NCI-H2196 (cell line): ENCODE measurements around the gene DLGAP1.

Experiments used
- DNase-seq: peaks from one replicate; lab custom pipeline; 2025; ENCODE audit not compliant: unreplicated experiment; lab: John Stamatoyannopoulos, UW

DLGAP1 gene

DNA sequence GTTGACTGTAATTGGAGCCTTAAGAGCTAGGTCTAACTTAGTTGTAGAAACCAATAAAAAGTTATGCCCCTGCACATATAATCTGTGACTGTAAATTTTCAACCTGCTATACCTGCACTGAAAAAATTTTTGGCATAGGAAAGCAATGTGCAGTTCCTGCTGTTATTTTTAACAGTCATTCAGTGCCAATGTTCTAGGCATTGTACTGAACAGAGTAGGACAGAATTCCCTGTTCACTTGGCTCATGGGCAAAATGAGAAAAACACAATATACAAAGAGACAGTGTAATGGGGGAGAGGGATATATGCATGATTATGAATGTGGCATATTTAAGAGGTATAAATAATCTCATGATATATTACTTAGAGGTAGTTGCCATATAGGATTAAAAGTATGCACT is 547.2 kb downstream of the DLGAP1 start:
- no peak for DNase-seq

DNA sequence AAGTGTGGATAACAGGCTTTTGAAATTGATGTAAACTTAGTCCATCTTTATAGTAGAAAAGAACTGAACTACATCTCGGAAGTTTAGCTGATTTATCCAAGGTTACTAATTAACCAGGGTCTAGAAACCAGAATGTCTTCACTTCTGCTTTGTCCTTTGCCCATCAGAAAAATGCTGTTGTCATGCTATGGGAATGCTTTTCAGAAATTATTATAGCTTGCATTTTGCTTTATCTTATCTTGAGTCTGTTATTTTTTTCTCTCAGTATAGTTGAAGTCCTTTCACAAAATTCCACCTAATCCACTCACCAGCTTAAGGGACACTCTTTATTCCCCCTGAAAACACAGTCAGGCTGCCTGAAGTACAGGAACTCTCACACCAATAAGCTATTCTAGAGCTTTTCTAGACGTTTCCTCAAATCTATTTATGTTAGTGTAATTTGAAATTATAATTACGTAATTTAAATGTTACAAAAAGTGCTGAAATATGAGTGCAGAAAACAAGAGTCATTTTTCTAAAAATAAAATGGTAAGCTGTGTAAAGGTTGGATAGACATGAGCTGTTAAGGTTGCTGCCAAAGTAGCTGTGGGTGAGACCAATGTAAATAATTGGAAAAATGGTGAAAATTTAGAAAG is 548.9 kb downstream of the DLGAP1 start:
- DNase-seq, result no peak

DNA sequence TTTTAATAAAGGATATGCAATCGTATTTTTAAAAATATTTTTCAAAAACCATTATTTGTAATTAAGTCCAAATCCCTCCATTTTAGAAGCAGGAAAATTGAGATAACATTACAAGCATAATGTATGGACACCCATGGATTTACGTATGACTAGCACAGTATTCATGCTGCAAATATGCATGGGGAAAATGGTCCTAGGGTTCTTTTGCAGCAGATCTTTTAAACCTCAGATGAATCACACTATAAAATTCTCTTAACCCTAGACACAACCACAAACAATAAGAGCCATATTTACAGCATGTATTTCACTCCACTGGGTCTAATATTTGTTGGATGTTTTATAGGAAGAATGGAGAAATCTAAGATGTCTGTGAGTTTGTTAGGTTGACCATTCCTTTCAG is 551.8 kb downstream of the DLGAP1 start:
- no peak for DNase-seq

DNA sequence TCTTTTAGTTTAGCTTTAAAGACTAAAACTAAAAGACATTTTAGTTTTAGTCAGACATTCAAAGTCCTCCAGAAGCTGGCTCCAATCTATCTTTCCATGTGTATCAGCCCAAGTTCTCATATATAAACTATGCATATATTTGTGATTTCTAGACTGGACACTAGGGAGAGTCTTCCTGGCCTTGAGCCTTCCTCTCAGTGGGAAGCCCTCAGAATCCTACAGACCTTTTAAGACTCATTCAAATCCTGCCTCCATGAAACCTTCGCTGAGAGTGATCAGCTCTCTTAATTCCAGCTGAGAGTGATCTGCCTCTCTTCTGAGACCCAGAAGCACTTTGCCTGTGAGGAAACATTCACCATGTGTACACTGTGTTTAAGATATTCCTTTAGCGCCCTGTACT is 552.4 kb downstream of the DLGAP1 start:
- DNase-seq, result no peak

DNA sequence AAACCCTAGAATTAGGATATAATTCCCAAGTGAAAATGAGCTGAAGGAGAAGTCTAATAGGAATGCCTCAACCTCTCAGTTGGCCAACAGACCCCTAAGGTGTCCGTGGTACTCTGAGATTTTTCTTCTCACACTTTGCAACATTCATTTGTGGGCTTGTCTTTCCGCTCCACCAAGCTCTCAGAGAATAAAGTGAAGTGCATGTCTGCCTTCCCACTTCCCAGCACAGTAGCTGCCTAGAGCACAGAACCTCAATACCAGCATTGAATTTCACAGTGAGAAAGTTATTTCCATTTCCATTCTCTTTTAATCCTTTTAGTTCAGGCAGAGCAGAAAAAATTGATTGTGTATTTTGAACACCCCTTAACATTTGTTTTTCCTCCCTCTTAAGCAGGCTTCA is 553.3 kb downstream of the DLGAP1 start:
- no peak for DNase-seq

DNA sequence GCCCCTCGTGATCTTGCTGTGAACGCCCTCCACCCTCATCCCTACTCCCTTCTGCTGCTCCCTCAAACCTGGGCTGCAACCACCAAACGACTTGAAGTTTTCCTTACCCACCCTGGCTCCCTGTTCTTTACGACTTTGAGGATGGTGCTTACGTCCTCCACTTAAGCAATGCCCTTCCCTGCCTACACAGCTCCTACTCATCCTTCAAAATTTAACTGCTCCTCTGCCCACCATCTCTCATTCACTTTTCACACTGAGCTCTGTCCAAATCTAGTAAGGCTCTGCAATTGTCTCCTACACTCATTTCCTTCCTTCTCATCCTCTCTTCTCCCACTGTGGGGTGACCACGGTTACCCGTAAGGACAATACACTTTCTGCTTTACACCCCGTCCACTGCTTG is 554.1 kb downstream of the DLGAP1 start:
- DNase-seq, result no peak

DNA sequence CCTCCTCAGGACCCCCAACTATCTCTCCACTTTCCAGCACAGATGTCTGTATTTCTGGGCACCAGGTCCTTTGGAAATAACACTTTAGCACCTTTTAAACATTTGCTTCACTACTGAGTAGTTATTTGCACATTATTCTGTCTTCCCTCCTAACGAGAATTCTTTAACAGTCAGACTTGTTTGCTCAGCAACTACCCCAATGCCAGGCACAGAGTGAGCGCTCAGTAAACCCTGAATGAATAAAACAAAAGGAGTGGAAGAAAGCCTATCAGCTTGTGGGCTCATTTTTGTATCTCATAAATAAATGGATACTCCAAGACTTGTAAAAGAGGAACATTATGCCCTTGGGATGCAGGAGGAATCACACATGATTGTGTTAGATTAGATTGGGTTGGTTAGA is 554.8 kb downstream of the DLGAP1 start:
- no peak for DNase-seq

DNA sequence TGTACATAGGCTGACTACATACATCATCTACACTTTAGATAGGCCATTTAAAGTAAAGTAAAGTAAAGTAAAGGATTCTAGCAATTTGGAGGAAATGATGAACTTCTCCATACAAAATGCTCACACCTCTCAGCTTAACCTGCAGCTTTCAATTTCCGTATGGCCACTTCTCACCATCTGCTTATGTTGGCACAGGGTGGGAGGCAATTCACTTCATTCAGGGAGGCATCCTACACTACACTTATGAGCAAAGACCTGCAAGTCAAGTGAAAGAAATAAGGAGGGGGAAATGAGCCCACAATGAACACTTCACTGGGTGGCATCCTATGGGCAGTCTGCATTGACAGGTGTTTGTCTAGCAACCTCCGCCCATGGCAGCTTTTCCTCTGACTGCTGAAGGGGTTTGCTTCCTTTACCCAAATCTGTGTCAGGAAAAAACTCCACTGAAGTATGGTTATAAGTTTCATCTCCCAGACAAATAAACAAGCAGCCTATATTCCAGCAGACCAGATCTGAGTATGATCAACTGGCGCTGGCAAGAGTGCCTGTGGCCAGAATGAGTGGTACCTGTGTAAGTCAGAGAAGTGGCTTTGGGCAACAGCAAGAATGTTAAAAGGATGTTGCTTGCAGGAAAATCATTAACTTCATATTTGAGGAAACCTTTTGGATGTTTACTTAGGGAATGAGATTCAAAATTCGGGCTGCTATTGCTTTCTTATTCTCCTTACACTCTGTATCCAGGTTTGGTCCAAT is 556.1 kb downstream of the DLGAP1 start:
- DNase-seq, result no peak

DNA sequence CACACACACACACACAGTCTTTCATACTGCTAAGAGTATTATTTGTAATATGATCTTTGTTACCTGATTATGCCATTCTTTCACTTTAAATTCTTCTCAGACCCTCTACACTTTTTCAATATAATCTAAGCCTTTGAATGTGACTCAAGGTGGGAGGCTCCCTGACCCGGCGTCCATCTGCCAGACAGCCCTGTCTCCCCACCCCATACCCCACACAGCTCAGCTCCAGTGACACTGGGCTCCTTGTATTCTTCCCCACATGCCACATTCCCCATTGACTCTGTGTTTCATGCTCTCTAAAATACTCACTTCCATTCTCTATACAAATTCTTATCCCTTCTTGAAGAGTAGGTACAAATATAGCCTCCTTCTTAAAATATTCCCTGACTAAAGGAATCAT is 563.0 kb downstream of the DLGAP1 start:
- no peak for DNase-seq

DNA sequence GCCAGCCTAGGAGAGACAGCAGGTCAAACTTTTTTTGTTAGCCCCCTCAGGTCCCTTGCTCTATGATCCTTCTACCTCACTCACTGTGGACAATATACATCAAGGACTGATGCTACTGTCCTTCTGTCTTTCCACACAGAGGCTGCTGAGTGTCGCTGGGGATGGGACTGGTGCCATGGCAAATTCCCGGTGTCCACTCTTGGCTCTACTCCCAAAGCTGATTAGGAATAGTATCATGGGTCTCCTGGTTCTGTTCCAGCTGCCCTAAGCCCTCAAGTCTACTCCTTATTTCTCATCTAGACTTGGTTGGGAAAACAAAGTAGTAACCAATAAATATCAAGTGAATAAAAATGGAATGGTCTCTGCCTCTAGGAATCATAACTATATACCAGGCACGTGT is 563.9 kb downstream of the DLGAP1 start:
- DNase-seq, result no peak

DNA sequence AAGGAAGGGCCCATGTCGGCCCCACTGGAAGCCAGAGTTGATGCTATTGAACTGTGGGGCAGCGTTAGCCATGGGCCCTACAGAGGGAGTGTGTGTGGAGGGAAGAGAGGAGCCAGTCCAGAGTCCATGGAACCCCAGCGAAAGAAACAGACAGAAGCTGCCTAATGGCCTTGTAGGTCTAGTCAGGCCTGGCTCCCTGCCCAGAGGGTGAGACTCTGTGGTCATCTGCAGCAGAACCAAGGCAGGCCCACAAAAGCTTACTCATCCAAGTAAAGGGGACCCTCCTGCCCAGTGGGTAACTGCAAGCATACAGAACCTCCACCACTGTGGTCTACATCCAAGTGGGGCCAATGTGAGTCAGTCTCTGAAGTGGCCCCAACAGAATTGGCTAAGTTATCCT is 565.3 kb downstream of the DLGAP1 start:
- no peak for DNase-seq

DNA sequence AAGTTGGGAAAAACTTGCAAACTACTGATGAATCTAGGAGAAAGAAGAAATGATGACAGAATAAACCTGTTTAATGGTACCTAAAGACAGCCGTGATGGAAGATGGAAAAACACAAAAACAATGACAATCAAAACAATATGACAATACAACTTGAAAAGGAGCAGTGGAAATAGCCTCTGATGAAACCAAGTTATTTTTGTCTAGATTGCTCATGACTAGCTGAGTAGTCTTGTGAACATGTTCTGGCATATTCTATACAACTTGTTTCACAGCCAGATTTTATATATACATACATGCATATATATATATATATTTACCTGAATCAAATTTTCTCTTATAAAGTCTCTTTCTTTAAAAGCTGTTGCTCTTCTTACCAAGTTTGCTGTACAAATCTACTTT is 566.0 kb downstream of the DLGAP1 start:
- no peak for DNase-seq

DNA sequence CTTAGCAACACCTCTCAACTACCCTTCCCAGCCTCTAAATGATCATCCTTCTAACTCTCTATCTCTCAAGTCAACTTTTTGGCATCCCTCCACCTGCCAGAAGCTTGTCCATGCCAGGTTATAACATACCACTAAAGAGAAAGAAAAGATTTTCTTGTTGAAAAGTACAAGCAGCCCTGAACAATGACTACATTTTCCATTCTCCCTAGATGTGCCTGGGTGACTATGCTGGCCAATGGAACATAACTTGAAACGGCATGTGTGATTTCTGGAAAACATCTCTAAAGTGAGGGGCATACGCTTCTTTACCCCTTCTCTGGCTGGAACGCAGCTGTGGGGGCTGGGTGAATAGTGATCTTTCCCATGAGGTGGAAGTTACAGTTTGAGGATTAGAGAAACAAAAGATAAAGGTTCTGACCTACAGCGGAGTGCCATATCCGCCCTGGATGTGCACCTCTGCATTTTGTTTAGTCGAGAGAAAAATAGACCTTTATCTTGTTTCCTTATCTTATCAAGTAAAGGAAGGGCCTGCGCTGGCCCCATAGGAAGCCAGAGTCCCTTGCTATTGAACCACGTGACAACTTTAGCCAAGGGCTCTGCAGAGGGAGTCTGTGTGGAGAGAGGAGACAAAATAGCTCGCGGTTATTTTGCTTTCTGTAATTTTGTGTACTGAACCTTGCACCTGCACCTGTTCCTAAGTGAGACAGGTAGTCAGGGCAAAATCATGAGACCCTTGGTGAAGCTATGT is 568.4 kb downstream of the DLGAP1 start:
- no peak for DNase-seq

DNA sequence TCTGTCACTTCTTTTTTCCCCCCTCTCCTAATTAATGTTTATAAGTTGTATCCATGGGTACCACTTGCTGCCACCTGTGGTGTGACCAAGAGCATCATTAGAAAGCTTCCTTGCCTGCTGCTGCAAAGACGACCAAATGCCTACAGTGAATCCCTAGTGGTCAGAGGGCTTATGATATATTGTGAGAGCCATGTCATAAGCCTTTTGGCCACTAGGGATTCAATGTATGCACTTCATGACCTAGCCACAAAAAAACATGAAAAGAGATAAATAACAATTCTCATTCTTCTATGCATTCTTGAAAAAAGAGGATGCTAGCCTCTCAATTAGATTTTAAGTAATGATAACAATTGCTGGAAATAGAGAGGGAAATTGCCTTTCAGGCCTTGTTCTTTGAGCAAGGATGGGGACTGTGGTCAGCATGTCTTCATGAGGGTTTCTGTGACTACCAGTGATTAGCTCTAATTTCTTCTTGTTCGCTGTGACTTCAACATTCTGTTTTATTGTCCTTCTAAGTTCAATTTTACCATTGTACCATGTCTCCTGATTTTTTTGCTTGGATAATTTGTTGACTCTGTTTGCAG is 569.8 kb downstream of the DLGAP1 start:
- DNase-seq, result no peak

DNA sequence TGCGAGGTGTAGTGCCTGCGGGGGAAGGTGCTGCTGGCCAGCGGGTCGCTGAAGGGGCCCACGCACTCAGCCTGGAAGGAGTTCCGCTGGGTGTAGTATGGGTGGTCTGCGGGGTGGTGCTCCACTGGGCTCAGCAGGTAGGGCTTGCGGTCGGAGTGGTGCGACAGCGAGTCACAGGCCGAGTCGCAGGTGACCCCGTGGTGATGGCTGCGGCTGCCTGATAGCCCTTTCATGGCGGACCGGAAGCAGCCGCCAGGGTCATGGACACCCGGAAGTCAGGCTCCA is 575.3 kb downstream of the DLGAP1 start:
- no peak for DNase-seq

DNA sequence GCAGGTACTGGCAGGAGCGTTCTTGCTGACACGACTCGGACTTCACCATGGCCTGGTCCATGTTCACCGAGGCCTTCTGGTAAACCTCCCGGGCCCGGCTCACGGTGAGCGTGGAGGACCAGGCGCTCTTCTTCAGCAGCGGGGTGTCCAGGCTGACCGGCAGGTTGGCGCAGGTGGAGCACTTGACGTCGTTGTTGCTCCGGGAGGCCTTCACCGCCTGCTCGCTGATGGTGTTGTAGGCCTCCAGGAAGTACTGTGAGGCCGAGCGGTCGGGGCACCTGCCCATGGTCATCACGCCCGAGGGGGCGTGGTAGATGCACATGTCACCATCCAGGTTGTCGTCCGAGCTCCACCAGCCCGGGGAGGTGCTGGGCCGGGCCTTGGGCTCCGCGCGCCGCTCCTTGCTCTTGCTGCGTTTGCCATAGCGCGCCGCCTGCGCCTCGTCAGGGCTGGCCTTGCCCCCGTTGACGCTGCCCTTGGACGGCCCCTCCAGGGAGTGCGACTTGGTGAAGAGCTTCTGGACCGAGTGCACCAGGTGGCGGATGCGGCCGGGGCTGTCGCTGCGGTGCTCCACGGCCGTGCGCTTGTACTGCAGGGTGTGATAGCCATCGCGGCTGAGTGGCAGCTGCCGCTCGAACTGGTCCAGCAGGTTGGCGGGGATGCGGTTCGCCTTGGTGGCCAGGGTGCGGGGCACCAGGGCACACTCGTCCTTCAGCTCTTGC is 575.8 kb downstream of the DLGAP1 start:
- DNase-seq, result no peak

DNA sequence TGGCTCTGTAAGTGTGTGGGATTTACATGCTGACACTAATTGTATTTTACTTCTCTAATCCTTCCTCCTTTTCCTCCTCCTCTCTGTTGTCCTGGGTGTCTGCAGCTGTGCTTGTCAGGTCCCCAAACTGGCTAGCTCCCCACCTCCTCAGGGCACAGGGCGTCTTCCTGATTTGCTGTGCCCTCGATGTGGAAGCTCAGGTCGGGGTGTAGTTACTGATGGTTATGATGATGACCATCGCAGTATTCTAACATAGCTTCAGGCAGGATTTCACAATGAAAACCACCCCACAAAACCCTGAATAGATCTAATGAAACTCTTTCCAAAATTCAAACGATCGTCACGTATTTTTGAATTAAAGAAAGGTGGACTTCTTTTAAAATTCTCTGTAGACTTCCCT is 576.7 kb downstream of the DLGAP1 start:
- DNase-seq, result no peak

DNA sequence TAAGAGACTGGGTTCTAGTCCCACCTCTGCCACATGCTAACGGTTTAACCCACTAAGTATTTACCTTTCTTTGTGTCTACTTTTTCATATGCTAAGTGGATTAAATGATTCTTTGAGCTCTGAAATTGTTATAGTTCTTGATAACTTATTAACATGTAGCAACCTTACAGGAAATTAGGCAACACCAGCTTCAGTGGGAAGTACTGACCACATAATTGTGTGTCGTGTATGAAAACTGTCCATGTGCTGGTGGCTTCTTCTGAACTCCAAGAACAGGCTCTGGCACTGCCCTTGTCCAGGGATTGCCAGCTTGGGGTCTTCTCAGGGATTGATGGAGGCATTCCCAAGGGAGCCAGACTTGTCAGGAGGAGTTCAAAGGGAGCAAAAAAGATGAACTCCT is 577.4 kb downstream of the DLGAP1 start:
- DNase-seq, result no peak

DNA sequence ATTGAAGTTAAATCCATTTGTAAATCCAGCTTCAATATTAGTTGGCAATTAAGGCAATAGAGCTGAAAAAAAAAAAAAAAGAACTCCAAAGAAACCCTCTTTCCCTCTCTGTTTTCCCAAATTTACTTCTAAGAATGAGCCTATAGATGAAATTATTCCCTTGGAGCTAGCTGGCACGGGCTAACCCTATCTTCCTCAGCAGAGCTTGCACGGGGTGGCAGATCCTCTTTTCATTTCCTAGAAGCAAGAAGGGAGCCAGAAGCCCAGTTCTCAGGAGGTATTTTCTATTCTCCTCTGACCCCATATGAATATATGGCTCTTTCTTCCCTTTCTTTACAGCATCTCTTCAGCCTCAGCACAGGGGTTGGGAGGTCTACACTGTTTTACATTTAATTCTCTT is 579.1 kb downstream of the DLGAP1 start:
- no peak for DNase-seq

DNA sequence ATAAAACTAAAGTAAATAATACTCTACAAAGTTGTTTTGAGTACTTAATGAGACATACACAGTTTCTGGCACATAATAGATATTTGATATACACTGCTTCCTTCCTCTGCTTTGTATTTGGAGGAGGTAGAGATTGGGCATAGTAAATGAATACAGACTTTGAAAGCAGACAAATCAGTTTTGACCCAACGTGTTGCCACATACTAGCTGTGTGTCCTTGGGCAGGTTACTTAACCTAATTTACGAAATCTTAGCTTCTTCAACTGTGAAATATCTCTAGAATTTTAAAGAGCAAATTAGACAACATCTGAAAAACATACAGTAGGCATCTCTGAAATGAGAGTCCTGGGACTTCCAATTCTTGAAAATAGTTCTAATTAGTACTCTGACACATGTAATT is 579.7 kb downstream of the DLGAP1 start:
- DNase-seq, result no peak

DNA sequence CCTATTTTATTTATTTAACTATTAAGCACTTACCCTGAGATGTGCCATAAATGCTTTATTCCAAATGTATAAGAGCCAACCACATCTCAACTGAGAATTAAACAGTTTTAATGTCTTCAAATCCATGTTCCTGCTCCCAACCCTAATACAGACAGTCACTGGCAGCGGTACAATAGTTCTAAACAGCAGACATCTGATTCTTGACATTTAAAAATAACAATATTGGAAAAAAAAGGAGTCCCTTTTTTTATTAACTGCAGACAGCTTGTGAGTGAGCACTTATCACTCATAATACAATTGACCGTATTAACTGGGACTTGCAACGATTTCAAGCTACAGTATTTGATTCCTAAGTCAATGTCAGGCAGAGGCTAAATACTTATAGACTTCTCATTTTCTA is 580.5 kb downstream of the DLGAP1 start:
- DNase-seq, result no peak

DNA sequence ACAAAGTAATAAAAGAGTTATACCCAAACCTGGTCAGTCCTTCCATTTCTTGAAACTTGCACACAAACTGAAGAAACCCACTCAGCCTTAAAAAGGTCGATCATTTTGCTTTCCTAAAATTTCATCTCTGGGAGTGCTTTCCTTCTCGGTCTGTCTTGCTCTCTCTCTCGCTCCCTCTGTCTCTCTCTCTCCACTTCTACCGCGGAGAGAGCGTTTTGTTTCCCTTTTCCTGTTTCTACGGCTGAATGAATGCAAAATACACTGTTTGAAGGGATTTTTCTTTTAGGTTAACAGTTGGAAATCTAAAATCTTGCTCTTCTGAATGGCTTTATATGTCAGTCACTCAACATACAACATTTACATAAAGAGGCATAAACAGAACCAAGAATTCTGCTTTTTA is 581.0 kb downstream of the DLGAP1 start:
- no peak for DNase-seq
